Measurements from ENCODE around the gene UTS2R.

Gene UTS2R

GRCh38 chr17:82403662-82404660, 32.4 kb downstream of the UTS2R start:
- Histone ChIP-seq H3K36me3 (ENCODE audit: insufficient read depth, low read length) (peaks cover 6% of the 10 kb centered on the region; the same call in 1 of the 2 replicates), H3K4me1 (ENCODE audit: insufficient read depth, low read length, poor library complexity, severe bottlenecking) (peaks cover 31% of the 10 kb centered on the region), H3K27me3 (ENCODE audit: insufficient read depth, low read length, poor library complexity, severe bottlenecking) (no peaks in the 10 kb centered on the region), H3K9me2 (replicated peaks; ENCODE audit: low read depth, low read length) (no peaks in the 10 kb centered on the region), H3K9me3 (ENCODE audit: insufficient read depth, low read depth, low read length) (no peaks in the 10 kb centered on the region), H3K9ac (ENCODE audit: low read depth, low read length, poor library complexity, severe bottlenecking) (no peak overlapping the region), H3K79me2 (ENCODE audit: insufficient read depth, low read length) (no peaks in the 10 kb centered on the region), H3F3A (ENCODE audit: low read depth) (peaks cover 9% of the 10 kb centered on the region), H3K4me2 (ENCODE audit: low read depth, low read length, poor library complexity, severe bottlenecking) (no peak overlapping the region), H3K4me3 (ENCODE audit: low read length, poor library complexity, severe bottlenecking) (no peak overlapping the region), H4K20me1 (ENCODE audit: insufficient read depth, low read length, poor library complexity, severe bottlenecking) (no peaks in the 10 kb centered on the region), H2AFZ (ENCODE audit: low read length) (no peak overlapping the region)
- TF ChIP-seq EZH2phosphoT487 (IDR thresholded peaks at IDR 0.05; ENCODE audit: borderline replicate concordance): no peak
- TF ChIP-seq CTCF (conservative IDR thresholded peaks at IDR 0.05; ENCODE audit: low read length): no peak

GRCh38 chr17:82405051-82405450, 33.5 kb downstream of the UTS2R start:
- Histone ChIP-seq H3K4me2 (ENCODE audit: low read depth, low read length, poor library complexity, severe bottlenecking) (no peak overlapping the region), H3K9me2 (replicated peaks; ENCODE audit: low read depth, low read length) (no peaks in the 10 kb centered on the region), H4K20me1 (ENCODE audit: insufficient read depth, low read length, poor library complexity, severe bottlenecking) (no peaks in the 10 kb centered on the region), H3K4me1 (ENCODE audit: insufficient read depth, low read length, poor library complexity, severe bottlenecking) (peaks cover 20% of the 10 kb centered on the region), H3K36me3 (ENCODE audit: insufficient read depth, low read length) (peaks cover 6% of the 10 kb centered on the region; the same call in 1 of the 2 replicates), H3K4me3 (ENCODE audit: low read length, poor library complexity, severe bottlenecking) (no peak overlapping the region), H3K79me2 (ENCODE audit: insufficient read depth, low read length) (no peaks in the 10 kb centered on the region), H3K9ac (ENCODE audit: low read depth, low read length, poor library complexity, severe bottlenecking) (no peak overlapping the region), H3F3A (ENCODE audit: low read depth) (peaks cover 6% of the 10 kb centered on the region), H3K9me3 (ENCODE audit: insufficient read depth, low read depth, low read length) (no peaks in the 10 kb centered on the region), H2AFZ (ENCODE audit: low read length) (no peak overlapping the region), H3K27me3 (ENCODE audit: insufficient read depth, low read length, poor library complexity, severe bottlenecking) (no peaks in the 10 kb centered on the region)
- TF ChIP-seq EZH2phosphoT487 (IDR thresholded peaks at IDR 0.05; ENCODE audit: borderline replicate concordance) (no peak), CTCF (conservative IDR thresholded peaks at IDR 0.05; ENCODE audit: low read length) (no peak)

GRCh38 chr17:82406131-82406671, 34.6 kb downstream of the UTS2R start:
- Histone ChIP-seq H4K20me1 (ENCODE audit: insufficient read depth, low read length, poor library complexity, severe bottlenecking) (no peaks in the 10 kb centered on the region), H3F3A (ENCODE audit: low read depth) (no peaks in the 10 kb centered on the region), H3K9me3 (ENCODE audit: insufficient read depth, low read depth, low read length) (no peaks in the 10 kb centered on the region), H3K4me1 (ENCODE audit: insufficient read depth, low read length, poor library complexity, severe bottlenecking) (peaks cover 11% of the 10 kb centered on the region), H3K9ac (ENCODE audit: low read depth, low read length, poor library complexity, severe bottlenecking) (no peak overlapping the region), H3K9me2 (replicated peaks; ENCODE audit: low read depth, low read length) (no peaks in the 10 kb centered on the region), H3K36me3 (ENCODE audit: insufficient read depth, low read length) (peaks cover 6% of the 10 kb centered on the region; the same call in 1 of the 2 replicates), H3K4me2 (ENCODE audit: low read depth, low read length, poor library complexity, severe bottlenecking) (no peak overlapping the region), H3K4me3 (ENCODE audit: low read length, poor library complexity, severe bottlenecking) (no peak overlapping the region), H2AFZ (ENCODE audit: low read length) (no peak overlapping the region), H3K79me2 (ENCODE audit: insufficient read depth, low read length) (no peaks in the 10 kb centered on the region), H3K27me3 (ENCODE audit: insufficient read depth, low read length, poor library complexity, severe bottlenecking) (no peaks in the 10 kb centered on the region)
- TF ChIP-seq CTCF (conservative IDR thresholded peaks at IDR 0.05; ENCODE audit: low read length) (no peak), EZH2phosphoT487 (IDR thresholded peaks at IDR 0.05; ENCODE audit: borderline replicate concordance) (no peak)

All from Loucy (cell line).